ENCODE results near the gene LEUTX.
A peak's percentile ranks its signal among the peaks of the same experiment; 100 is the strongest.

Gene LEUTX

DNA sequence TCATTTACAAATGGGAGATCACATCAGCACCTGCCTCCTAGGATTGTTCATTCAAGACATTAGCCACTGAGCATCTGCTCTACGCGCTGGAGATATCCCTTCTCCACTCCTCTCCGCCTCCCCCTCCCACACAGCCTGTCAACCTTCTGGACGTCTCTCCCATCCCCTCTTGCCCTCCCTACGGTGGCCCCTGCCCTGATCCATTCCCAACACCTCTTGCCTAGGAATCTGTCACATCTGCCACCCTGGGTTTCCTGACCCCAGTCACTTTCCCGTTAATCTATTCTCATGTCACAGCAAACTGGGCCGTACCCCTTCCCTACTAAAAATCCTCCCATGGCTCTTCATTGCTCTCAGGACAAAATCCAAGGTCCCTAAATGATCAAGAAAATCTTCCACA, 45.0 kb downstream of the LEUTX start:
- DNase-seq: peak in 3 of 58 donors; percentile 8 to 17 (median 15)

- peak; percentile 45 to 97 (median 92) for DNase-seq
Measured at GRCh38 chr19:39824143-39825092, 45.8 kb downstream of the LEUTX start.

DNA sequence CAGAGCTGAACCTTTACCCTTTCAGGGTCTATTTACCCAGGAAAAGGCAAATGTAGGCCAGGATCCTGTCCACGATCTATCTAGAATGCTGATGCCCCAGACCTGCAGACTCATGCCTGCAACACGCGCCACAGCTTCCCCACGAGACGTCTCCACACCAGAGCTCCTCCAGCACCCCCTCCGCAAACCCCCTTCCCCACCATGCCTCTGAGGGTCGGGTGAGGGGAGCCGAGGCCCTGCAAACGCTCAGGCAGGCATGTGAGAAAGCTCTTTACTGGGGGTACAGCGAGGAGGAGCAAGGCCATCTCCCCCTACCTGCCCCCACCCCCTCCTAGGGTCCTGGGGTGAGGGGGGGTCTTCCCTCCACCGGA, 46.4 kb downstream of the LEUTX start:
- DNase-seq: no peak

DNA sequence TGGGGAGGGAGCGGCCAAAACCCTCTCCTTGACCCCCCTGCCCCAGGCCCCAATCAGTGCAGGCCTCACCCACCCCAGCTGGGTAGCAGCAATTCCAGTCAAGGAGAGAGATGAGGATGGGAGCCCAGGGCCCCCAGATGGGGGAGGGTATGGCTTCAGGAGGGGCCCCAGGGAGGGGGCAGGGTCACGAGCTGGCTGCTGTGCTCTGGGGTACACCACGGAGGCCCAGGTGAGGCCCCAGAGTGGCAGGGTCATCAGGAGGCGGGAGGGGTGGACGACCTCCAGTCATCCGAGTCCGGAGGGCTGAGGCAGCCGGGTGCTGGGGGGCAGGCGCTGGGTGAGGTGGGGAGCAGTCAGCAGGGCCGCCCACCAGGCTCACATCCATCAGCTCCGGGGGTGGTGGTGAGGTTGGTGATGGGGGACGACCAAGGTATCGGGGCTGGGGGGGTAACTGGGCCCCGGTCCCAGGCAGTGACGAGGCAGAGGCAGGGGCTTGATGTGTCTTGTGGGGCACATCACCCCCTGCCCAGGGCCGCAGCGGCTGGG, 47.0 kb downstream of the LEUTX start:
- no peak for DNase-seq

- no peak for DNase-seq
Measured at GRCh38 chr19:39826311-39826945, 47.8 kb downstream of the LEUTX start.

- no peak for DNase-seq
Measured at GRCh38 chr19:39827216-39827615, 48.6 kb downstream of the LEUTX start.

GRCh38 chr19:39828015-39828653, 49.5 kb downstream of the LEUTX start:
- DNase-seq: no peak

- DNase-seq: no peak
Measured at GRCh38 chr19:39828654-39829032, 50.0 kb downstream of the LEUTX start.

- DNase-seq: no peak
Measured at GRCh38 chr19:39829702-39830275, 51.1 kb downstream of the LEUTX start.

DNA sequence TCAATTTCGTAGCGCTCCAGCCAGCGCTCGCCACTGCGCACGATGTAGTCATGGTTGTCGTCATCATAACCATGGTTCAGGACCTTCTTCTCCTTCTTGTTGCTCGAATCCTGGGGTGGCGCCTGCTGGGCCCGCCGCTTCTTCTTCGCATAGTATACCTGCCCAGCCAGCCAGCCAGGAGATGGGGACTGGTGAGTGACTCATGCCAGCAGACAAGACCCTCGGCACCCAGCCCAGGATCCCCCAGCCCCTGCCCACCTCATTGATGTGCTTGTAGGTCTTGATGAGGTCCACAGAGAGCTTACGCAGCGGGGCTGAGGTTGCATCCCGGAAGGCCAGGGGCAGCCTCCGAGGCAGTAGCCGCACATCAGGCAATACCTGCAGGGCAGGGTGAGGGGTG, 51.8 kb downstream of the LEUTX start:
- DNase-seq: no peak

DNA sequence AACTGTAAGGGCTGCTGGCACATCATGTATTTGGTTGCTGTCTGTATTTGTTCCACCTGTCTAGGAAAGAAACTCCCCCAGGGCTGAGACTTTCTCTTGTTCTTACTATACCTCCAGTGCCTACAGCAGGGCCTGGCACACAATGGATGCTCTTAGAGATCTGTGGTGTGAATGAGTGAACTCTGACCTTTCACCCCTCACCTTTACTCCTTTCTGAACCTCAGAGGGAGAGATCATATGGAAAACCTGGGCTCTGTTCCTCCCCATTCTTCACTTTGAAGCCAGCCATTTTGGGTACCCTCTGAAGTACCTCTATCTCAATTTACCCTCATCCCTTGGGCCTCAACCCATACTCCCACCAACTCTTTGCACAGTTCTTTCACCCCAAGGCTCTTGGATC, 52.2 kb downstream of the LEUTX start:
- DNase-seq: no peak

DNA sequence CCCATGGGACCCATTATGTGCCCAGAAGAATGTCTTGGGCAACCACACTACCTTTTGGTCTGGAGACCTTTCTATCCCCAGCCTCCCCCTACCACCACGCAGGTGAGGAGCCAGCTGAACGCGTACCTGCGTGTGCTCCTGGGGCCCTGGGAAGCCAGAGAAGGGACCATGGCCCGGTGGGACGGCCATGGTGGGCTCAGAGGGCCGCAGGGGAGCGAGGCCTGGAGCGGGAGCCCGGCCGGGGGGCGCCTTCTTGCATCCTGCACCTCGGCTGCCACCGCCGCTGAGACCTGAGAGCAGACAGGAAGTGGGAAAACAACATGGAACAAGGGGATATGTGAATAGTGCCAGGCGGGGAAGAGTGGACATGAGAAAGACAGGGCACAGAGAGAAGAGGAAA, 53.0 kb downstream of the LEUTX start:
- DNase-seq: no peak

- DNase-seq: no peak
Measured at GRCh38 chr19:39832341-39833083, 53.9 kb downstream of the LEUTX start.

DNA sequence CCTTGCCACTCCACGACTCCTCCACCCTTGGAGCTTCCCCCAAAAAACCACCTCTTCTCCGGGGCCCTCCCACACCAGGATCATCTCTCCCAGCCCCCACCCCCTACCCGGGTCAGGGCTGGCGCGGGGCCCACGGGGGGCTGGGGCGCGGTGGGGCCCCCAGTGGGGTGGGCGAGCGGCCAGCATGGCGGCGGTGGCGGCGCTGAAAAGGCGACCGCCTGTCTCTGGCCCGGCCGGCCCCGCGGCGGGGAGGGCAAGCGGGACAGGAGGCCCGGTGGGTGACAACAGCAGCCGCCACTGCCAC, 54.5 kb downstream of the LEUTX start:
- no peak for DNase-seq

DNA sequence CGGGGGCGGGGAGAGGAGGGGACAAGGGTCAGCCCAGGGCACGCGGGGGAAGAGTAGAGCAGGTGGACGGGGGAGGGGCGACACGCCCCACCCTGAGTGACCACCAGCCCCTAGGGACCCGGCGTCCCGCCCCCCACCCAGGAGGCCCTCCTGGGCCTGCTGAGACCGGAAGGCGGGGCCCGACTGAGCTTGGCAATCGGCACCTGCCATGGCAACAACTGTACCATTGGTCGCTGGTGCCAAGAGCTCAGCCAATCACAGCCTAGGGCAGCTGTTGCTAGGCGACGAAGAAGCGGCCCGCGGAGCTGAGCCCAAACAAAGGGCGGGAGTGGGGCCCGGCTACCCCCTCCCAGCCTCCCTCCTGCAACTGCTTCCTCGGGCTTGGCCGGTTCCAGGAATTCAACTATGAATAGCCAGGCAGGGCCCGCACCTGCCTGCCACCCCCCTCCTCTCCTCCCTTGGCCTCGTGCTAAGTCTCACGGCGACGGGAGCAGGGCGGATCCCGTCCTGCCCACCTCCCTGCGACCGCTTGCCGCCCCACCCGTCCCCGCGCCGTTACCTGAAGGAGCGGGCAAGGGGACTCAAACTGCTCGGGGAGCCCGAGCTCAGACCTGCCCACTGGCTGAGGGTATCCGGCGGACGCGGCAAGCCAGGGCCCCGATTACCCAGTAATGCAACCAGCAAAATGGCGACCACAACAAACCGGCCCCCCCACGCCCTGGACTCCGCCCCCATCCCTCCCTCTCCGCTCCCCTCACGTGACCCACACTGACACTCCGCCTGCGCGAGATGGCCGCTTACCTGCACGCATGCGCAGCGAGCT, 55.0 kb downstream of the LEUTX start, which contains the start of gene DYRK1B:
Gene DYRK1B, minus strand, starts transcription at position 699 of the 823 bp plus-strand sequence. CDS start 2,295 bp downstream, outside the sequence.
- peak; percentile 83 to 97 (median 95) for DNase-seq

DNA sequence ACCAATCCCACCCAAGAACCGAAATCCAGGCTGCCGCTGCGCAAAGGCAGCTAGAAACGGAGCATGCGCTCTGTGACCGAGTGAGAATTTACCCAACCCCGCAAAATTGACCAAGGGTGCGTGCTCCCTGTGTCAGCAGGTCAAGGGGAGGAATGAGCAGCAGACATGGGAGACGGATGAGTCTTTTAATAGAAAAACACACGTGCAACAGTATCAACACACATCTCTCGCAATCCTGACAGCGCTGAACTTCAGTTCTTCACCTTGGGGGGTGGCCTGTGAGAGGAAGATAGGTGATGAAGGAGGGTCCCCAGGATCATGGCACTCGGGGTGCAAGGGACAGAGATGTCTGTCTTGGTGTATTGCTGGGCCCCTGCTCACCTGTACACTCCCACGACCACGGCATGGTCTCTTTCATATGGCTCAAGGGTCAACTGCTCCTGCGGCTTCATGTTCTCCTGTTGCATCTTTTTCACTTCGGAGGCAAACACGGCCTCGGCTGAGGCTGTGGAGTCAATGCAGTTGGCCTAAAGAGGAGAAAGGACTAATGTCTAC, 55.7 kb downstream of the LEUTX start:
- no peak for DNase-seq

Data from anterior cingulate cortex (tissue), 58 donors.